Liver (tissue), 10 donors: ENCODE measurements around the gene C22orf42. TPM values are rescaled to one million over a fixed set of nuclear protein-coding genes. Genes with fewer than 3 reads are reported as not detected.

Experiments
- DNase-seq: peaks from one replicate; pipeline ENCODE4 v3.0.0-alpha.2; 2017; ENCODE audit warnings: low spot score
- H3K27ac ChIP-seq, 2 donors: one replicate each; pipeline ENCODE4 v1.7.0; 2013; ENCODE audit warnings: inconsistent platforms in 2 of 2, low read length in 2 of 2, control low read depth in 1 of 2, low read depth in 1 of 2, mild to moderate bottlenecking in 1 of 2
- H3K27me3 ChIP-seq, 4 donors: one replicate each; pipeline versions ENCODE4 v1.6.1 to v1.7.0; 2013; ENCODE audit warnings: low read length in 3 of 4, inconsistent platforms in 1 of 4, mild to moderate bottlenecking in 1 of 4, moderate library complexity in 1 of 4; ENCODE audit not compliant: control insufficient read depth in 4 of 4, insufficient read depth in 4 of 4
- H3K36me3 ChIP-seq, 4 donors: one replicate each; pipeline versions ENCODE4 v1.6.1 to v1.7.0; 2013; ENCODE audit warnings: low read length in 3 of 4, mild to moderate bottlenecking in 3 of 4, low read depth in 1 of 4, moderate library complexity in 1 of 4; ENCODE audit not compliant: control insufficient read depth in 4 of 4, insufficient read depth in 3 of 4
- H3K4me1 ChIP-seq, 4 donors: one replicate each; pipeline versions ENCODE4 v1.6.1 to v1.7.0; 2013; ENCODE audit warnings: low read length in 3 of 4, mild to moderate bottlenecking in 3 of 4, moderate library complexity in 1 of 4; ENCODE audit not compliant: control insufficient read depth in 4 of 4, insufficient read depth in 4 of 4
- H3K4me3 ChIP-seq, 3 donors: one replicate each; pipeline versions ENCODE4 v1.6.1 to v1.7.0; 2013; ENCODE audit warnings: low read length in 3 of 3, control low read depth in 1 of 3, low read depth in 1 of 3, mild to moderate bottlenecking in 1 of 3
- H3K9ac ChIP-seq, 2 donors: one replicate each; pipeline ENCODE4 v1.7.0; 2013; ENCODE audit warnings: low read length in 2 of 2, mild to moderate bottlenecking in 2 of 2, moderate library complexity in 2 of 2, control low read depth in 1 of 2, low read depth in 1 of 2
- H3K9me3 ChIP-seq, 4 donors: one replicate each; pipeline versions ENCODE4 v1.6.1 to v1.7.0; 2013; ENCODE audit warnings: low read length in 3 of 4; ENCODE audit not compliant: control insufficient read depth in 4 of 4
- ATF3 ChIP-seq: IDR thresholded peaks from 2 replicates; pipeline ENCODE4 v1.6.1; 2016; ENCODE audit warnings: antibody characterized with exemption
- CTCF ChIP-seq: fragments of 150-350 bp; IDR thresholded peaks from 2 replicates; pipeline ENCODE4 v1.5.1; 2017; ENCODE audit warnings: improper control_type of control experiment, low read depth, low read length; ENCODE audit not compliant: missing input control
- FOXA1 ChIP-seq: IDR thresholded peaks from 2 replicates; pipeline ENCODE4 v1.6.1; 2016; ENCODE audit warnings: antibody characterized with exemption
- GABPA ChIP-seq, 2 donors: IDR thresholded peaks in 1 of 2; conservative IDR thresholded peaks in 1 of 2; 2 replicates each; pipeline ENCODE4 v1.6.1; 2016; ENCODE audit warnings: antibody characterized with exemption in 2 of 2, mild to moderate bottlenecking in 1 of 2, moderate library complexity in 1 of 2
- JUND ChIP-seq, 2 donors: IDR thresholded peaks; 2 replicates each; pipeline ENCODE4 v1.6.1; 2016; ENCODE audit warnings: antibody characterized with exemption in 2 of 2
- NR2F2 ChIP-seq: IDR thresholded peaks from 2 replicates; pipeline ENCODE4 v1.6.1; 2016; ENCODE audit warnings: antibody characterized with exemption
- ZBTB33 ChIP-seq: IDR thresholded peaks from 2 replicates; pipeline ENCODE4 v1.6.1; 2016; ENCODE audit warnings: antibody characterized with exemption
- WGBS: extraction: QIAGEN DNeasy Blood & Tissue Kit; methylation state at CpG from one replicate; pipeline ENCODE4 v1.1.7; 2013; 5-methylcytosine and 5-hydroxymethylcytosine counted together
- polyA plus RNA-seq, 2 donors: library from polyadenylated mRNA; stranded (reverse) in 1 of 2; unstranded in 1 of 2; fragments of 200-250 nt in 1 of 2; fragments of >200 nt in 1 of 2; fragmentation: Nextera tagmentation in 1 of 2; extraction: Ambion mirVana in 1 of 2; gene quantifications; one replicate each; pipeline versions ENCODE4 v1.2.1 to v1.2.3, GENCODE V29; 2013 to 2015
- small RNA-seq: library from RNA; depleted of rRNA; stranded (forward); fragments of <200 nt; gene quantifications from one replicate; pipeline ENCODE3, GENCODE V24; 2014
- total RNA-seq, 2 donors: library from RNA; depleted of rRNA; stranded (reverse); fragments of >200 nt; gene quantifications; one replicate each; pipeline ENCODE4 v1.2.3, GENCODE V29; 2014
- donor health status: healthy.
- donor health status: healthy.
- donor health status: healthy.
- donor health status: healthy.
- donor health status: healthy.

Gene C22orf42
- total and polyA plus RNA-seq, 4 donors: not detected

- Histone ChIP-seq H3K9me3 (no peaks in the 10 kb centered on the region), H3K4me3 (no peak overlapping the region), H3K4me1 (no peaks in the 10 kb centered on the region), H3K9ac (no peak overlapping the region), H3K27ac (no peak overlapping the region), H3K36me3 (no peaks in the 10 kb centered on the region), H3K27me3 (no peaks in the 10 kb centered on the region)
- TF ChIP-seq ZBTB33 (no peak), CTCF (no peak), FOXA1 (no peak), NR2F2 (no peak), JUND (IDR thresholded peaks at IDR 0.05) (no peak), GABPA (IDR thresholded peaks at IDR 0.05 in 1 of 2, conservative IDR thresholded peaks at IDR 0.05 in 1 of 2) (no peak), ATF3 (no peak)
- no peak for DNase-seq
- 39% methylated on average over 1 of the region's 1 CpG for WGBS
These were observed 58.4 kb downstream of the C22orf42 start for GRCh38 chr22:32100711-32101110.

Small RNA genes lying within 50 kb of the gene (small RNA-seq; reads per million reads assigned to genes)
- gene AP1B1P2: not detected
- gene RF02171: not detected

Other genes starting within 250 kb of the C22orf42 start
- gene YWHAH, start 214.8 kb downstream of the C22orf42 start, total RNA-seq: 10 to 100 TPM; 26.1 to 75.0 TPM
- 10 to 100 TPM; 39.9 to 45.0 TPM for gene YWHAH, start 214.8 kb downstream of the C22orf42 start, polyA plus RNA-seq
- 1 to 10 TPM in 1 of 2 donors, under 1 TPM in 1; under 0.01 to 6.4 TPM for gene SLC5A1, start 116.0 kb downstream of the C22orf42 start, total RNA-seq
- 1 to 10 TPM; 1.0 to 3.9 TPM for gene SLC5A1, start 116.0 kb downstream of the C22orf42 start, polyA plus RNA-seq
- under 1 TPM; under 0.01 to 0.98 TPM for gene RFPL2, start 45.8 kb upstream of the C22orf42 start, total RNA-seq
- under 1 TPM in 1 of 2 donors, not detected in 1; 0.07 TPM for gene RFPL2, start 45.8 kb upstream of the C22orf42 start, polyA plus RNA-seq
- gene SLC5A4, start 96.0 kb upstream of the C22orf42 start, total RNA-seq: under 1 TPM; 0.28 to 0.75 TPM
- gene SLC5A4, start 96.0 kb upstream of the C22orf42 start, polyA plus RNA-seq: under 1 TPM; 0.03 to 0.10 TPM
- not detected for gene RFPL3, start 198.6 kb upstream of the C22orf42 start, total RNA-seq
- not detected for gene RFPL3, start 198.6 kb upstream of the C22orf42 start, polyA plus RNA-seq